ENCODE data around the gene TCEAL9.

The TCEAL9 gene

GRCh38 chrX:103356130-103356798, at the start of gene TCEAL9:
TCEAL9 (plus strand) TSS chrX:103356506; CDS start chrX:103357685, 1,179 bp downstream.
- no peak for TF ChIP-seq CTCF (IDR thresholded peaks at IDR 0.05; ENCODE audit: borderline replicate concordance, control extremely low read depth, extremely low read depth, insufficient read depth, missing control alignments)
- DNase-seq (ENCODE audit: low spot score), result no peak

GRCh38 chrX:103309860-103310554, 46.3 kb upstream of the TCEAL9 start:
- in situ Hi-C loops (cut with MboI; ENCODE audit: low sequenced_read_pairs, unreplicated experiment), result no loop called here
- DNase-seq (ENCODE audit: low spot score), result no peak
- no peak for TF ChIP-seq CTCF (IDR thresholded peaks at IDR 0.05; ENCODE audit: borderline replicate concordance, control extremely low read depth, extremely low read depth, insufficient read depth, missing control alignments)

More at GRCh38 chrX:103356130-103356798, at the start of gene TCEAL9:
- in situ Hi-C loops (cut with MboI; ENCODE audit: low sequenced_read_pairs, unreplicated experiment), result no loop called here

- peak; percentile 75 for DNase-seq (ENCODE audit: low spot score)
- TF ChIP-seq CTCF (IDR thresholded peaks at IDR 0.05; ENCODE audit: borderline replicate concordance, control extremely low read depth, extremely low read depth, insufficient read depth, missing control alignments), result no peak
- in situ Hi-C loops (cut with MboI; ENCODE audit: low sequenced_read_pairs, unreplicated experiment), result no loop called here
These were observed 45.5 kb upstream of the TCEAL9 start, which contains the start of gene BEX2 for GRCh38 chrX:103310555-103311398. BEX2 (minus strand) TSS chrX:103310990; CDS start chrX:103309976, 1,014 bp downstream.

GRCh38 chrX:103311399-103311780, 44.9 kb upstream of the TCEAL9 start:
- TF ChIP-seq CTCF (IDR thresholded peaks at IDR 0.05; ENCODE audit: borderline replicate concordance, control extremely low read depth, extremely low read depth, insufficient read depth, missing control alignments), result no peak

GRCh38 chrX:103329991-103330390, 26.3 kb upstream of the TCEAL9 start, which contains the start of gene TCEAL7:
TCEAL7 (plus strand) TSS chrX:103330239; CDS start chrX:103331404, 1,165 bp downstream.
- DNase-seq (ENCODE audit: low spot score), result no peak
- in situ Hi-C loops (cut with MboI; ENCODE audit: low sequenced_read_pairs, unreplicated experiment), result no loop called here
- TF ChIP-seq CTCF (IDR thresholded peaks at IDR 0.05; ENCODE audit: borderline replicate concordance, control extremely low read depth, extremely low read depth, insufficient read depth, missing control alignments), result no peak

More at GRCh38 chrX:103311399-103311780, 44.9 kb upstream of the TCEAL9 start:
- no peak for DNase-seq (ENCODE audit: low spot score)
- in situ Hi-C loops (cut with MboI; ENCODE audit: low sequenced_read_pairs, unreplicated experiment), result no loop called here

- TF ChIP-seq CTCF (IDR thresholded peaks at IDR 0.05; ENCODE audit: borderline replicate concordance, control extremely low read depth, extremely low read depth, insufficient read depth, missing control alignments), result no peak
- in situ Hi-C loops (cut with MboI; ENCODE audit: low sequenced_read_pairs, unreplicated experiment), result no loop called here
- DNase-seq (ENCODE audit: low spot score), result no peak
These were observed 25.5 kb upstream of the TCEAL9 start for GRCh38 chrX:103330681-103331288.

Measured in GM13976 (cell line).